ENCODE measurements around the gene RNF6.

RNF6 gene

DNA sequence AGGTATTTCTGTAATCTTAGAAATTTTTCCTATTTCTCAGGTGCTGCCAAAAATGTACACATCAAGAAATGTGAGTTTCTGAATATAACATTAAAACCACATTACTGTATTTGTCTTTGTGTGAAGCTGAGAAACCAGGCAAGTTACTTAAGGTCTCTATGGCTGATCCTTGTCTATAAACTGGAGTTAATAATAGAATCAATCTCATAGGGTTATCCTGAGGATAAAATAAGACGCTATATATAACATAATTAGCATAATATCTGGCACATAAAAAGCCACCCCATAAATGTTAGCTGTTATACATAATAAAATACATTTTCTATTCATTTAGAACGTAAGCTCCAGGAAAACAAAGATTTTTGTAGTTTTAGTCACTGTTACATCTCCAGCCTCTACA is 6.1 kb downstream of the RNF6 start:
- no peak overlapping the region for H3K27ac ChIP-seq
- H3K9me3 ChIP-seq: no peaks in the 10 kb centered on the region
- no peak overlapping the region for H3K4me3 ChIP-seq (ENCODE audit: low read depth in 1 of 2, low read length in 1 of 2)
- H3K36me3 ChIP-seq: peaks cover 91% of the 10 kb centered on the region
- peaks cover 10 to 13% of the 10 kb centered on the region in 2 experiments for H3K4me1 ChIP-seq (ENCODE audit: control insufficient read depth in 1 of 2, insufficient read depth in 1 of 2, low read depth in 1 of 2, low read length in 1 of 2)
- no peaks in the 10 kb centered on the region for H3K27me3 ChIP-seq
- TF ChIP-seq, protein P1, sequence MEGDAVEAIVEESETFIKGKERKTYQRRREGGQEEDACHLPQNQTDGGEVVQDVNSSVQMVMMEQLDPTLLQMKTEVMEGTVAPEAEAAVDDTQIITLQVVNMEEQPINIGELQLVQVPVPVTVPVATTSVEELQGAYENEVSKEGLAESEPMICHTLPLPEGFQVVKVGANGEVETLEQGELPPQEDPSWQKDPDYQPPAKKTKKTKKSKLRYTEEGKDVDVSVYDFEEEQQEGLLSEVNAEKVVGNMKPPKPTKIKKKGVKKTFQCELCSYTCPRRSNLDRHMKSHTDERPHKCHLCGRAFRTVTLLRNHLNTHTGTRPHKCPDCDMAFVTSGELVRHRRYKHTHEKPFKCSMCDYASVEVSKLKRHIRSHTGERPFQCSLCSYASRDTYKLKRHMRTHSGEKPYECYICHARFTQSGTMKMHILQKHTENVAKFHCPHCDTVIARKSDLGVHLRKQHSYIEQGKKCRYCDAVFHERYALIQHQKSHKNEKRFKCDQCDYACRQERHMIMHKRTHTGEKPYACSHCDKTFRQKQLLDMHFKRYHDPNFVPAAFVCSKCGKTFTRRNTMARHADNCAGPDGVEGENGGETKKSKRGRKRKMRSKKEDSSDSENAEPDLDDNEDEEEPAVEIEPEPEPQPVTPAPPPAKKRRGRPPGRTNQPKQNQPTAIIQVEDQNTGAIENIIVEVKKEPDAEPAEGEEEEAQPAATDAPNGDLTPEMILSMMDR (IDR thresholded peaks at IDR 0.05): no peak

DNA sequence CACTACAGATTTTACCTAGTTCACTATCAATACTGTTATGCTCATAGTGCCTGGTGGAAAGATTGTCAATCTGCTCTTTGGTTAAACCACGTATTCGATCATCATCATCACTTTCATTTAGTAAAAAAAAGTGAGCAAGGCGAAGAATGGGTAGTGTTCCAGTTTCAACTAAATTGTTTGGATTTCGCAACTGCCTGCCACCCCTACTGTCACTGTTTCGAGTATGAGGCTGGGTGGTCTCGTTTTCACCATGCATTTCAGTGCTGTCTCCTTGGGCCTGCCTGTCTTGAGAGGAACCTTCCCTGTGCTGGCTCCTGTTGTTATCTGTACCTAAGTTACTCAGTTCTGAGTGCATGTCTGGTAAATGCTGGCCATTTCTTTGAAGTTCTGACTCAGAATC is 8.1 kb downstream of the RNF6 start:
- no peak overlapping the region for H3K4me3 ChIP-seq (ENCODE audit: low read depth in 1 of 2, low read length in 1 of 2)
- H3K27ac ChIP-seq: no peak overlapping the region
- TF ChIP-seq, protein P1 (IDR thresholded peaks at IDR 0.05): no peak
- H3K27me3 ChIP-seq: no peaks in the 10 kb centered on the region
- H3K36me3 ChIP-seq: peaks cover 97% of the 10 kb centered on the region
- no peaks in the 10 kb centered on the region for H3K4me1 ChIP-seq (ENCODE audit: control insufficient read depth in 1 of 2, insufficient read depth in 1 of 2, low read depth in 1 of 2, low read length in 1 of 2)
- H3K9me3 ChIP-seq: no peaks in the 10 kb centered on the region

DNA sequence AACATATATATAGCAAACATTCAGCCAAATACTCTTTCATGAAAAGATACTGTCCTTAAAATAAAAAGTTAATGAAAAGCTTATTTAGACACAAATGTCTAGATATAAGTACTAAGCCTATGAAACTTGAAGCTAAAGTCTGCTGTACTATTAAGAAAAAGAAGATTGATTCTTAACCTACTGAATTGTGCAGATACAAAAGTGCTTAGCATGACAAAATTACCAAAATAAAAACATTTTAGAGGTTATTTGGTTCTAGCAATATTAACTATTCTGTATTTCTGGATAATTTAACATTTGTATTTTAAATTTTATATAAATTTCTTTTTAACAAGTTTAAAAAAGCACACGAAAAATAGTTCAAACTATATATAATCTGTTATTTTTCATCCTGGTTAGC is 8.8 kb downstream of the RNF6 start:
- peaks cover 97% of the 10 kb centered on the region for H3K36me3 ChIP-seq

DNA sequence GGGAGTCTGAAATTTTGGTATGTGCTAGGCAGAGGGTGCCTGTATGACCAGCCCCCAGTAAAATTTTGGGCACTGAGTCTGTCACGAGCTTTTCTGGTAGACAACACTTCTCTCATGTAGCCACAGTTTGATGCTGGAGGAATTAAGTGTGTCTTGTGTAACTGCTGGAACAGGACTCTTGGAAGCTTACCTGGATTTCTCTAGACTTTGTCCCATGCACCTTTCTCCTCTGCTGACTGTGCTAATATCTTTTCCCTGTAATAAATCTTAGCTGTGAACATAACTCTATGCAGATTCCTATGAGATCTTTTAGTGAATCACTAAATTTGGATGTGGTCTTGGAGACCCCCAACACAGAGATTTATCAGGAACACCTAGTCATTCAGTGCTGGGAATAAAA is 13.8 kb downstream of the RNF6 start:
- Histone ChIP-seq H3K36me3 (peaks cover 68% of the 10 kb centered on the region), H3K9me3 (no peaks in the 10 kb centered on the region), H3K27ac (no peak overlapping the region), H3K4me1 (ENCODE audit: control insufficient read depth in 1 of 2, insufficient read depth in 1 of 2, low read depth in 1 of 2, low read length in 1 of 2) (no peaks in the 10 kb centered on the region), H3K27me3 (no peaks in the 10 kb centered on the region), H3K4me3 (ENCODE audit: low read depth in 1 of 2, low read length in 1 of 2) (no peak overlapping the region)
- TF ChIP-seq, protein P1 (IDR thresholded peaks at IDR 0.05): no peak

More for the DNA sequence above, 8.8 kb downstream of the RNF6 start:
- Histone ChIP-seq H3K4me1 (ENCODE audit: control insufficient read depth in 1 of 2, insufficient read depth in 1 of 2, low read depth in 1 of 2, low read length in 1 of 2) (no peaks in the 10 kb centered on the region), H3K4me3 (ENCODE audit: low read depth in 1 of 2, low read length in 1 of 2) (no peak overlapping the region), H3K9me3 (no peaks in the 10 kb centered on the region), H3K27me3 (no peaks in the 10 kb centered on the region), H3K27ac (no peak overlapping the region)
- TF ChIP-seq, protein P1 (IDR thresholded peaks at IDR 0.05): no peak

DNA sequence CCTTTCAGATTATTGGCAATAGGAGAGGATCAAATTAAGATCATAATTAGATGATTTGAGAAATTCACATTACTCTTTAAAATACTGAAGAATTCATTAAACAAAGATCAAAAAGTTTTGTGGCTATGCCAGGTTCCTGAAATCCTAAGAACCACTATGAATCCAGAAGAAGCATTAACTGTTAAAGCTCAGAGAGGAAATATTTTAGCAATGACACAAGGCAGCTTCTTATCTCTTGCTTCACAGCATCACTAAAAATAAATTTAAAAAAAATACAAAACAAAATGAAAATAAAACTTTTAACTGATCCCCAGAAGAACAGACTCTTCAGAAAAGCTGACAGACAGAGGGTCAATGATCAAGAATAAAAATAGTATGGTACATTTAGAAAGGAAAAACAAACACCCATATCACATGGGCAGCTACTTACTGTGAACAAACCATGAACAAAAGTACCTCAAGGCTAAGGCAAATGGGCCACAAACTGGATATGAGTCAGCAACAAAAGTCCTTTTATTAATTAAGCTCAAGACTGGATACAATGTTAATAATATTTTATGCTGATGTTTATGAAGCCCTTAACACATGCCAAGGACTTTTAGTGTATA is 19.6 kb downstream of the RNF6 start:
- H3K9me3 ChIP-seq: no peaks in the 10 kb centered on the region
- H3K4me1 ChIP-seq (ENCODE audit: control insufficient read depth in 1 of 2, insufficient read depth in 1 of 2, low read depth in 1 of 2, low read length in 1 of 2): no peaks in the 10 kb centered on the region
- no peak overlapping the region for H3K4me3 ChIP-seq (ENCODE audit: low read depth in 1 of 2, low read length in 1 of 2)
- H3K36me3 ChIP-seq: peaks cover 18% of the 10 kb centered on the region
- H3K27ac ChIP-seq: no peak overlapping the region
- TF ChIP-seq, protein P1 (IDR thresholded peaks at IDR 0.05): no peak
- no peaks in the 10 kb centered on the region for H3K27me3 ChIP-seq

Measured in neutrophil (primary cell).